Stimulated activated naive B cell treated with anti-CD40 and anti-IgM and Interleukin-4, amounts not matched to agents 10 μg/mL and 1 μg/mL and 100 μg/mL, for 72 hours (primary cell): ENCODE data around the gene ITPRIPL2.

Experiments
- ATAC-seq, 2 donors: fragments of 150-1000 bp; cut with Tn5 transposase; replicated peaks; 2 replicates each; pipeline ENCODE4 v1.10.0; 2021; ENCODE audit warnings: moderate library complexity in 1 of 2
- DNase-seq: peaks from one replicate; pipeline ENCODE4 v3.0.0; 2021
- H3K27ac Mint-ChIP-seq: one replicate; pipeline ENCODE4 v1.8.0; 2022; ENCODE audit warnings: mild to moderate bottlenecking, mixed read lengths
- H3K27me3 Mint-ChIP-seq, 2 donors: one replicate each; pipeline ENCODE4 v1.8.0; 2022; ENCODE audit warnings: mixed read lengths in 2 of 2
- H3K36me3 Mint-ChIP-seq, 2 donors: one replicate each; pipeline ENCODE4 v1.8.0; 2022; ENCODE audit warnings: mixed read lengths in 2 of 2, mild to moderate bottlenecking in 1 of 2
- H3K4me1 Mint-ChIP-seq, 2 donors: one replicate each; pipeline ENCODE4 v1.8.0; 2022; ENCODE audit warnings: mixed read lengths in 2 of 2, mild to moderate bottlenecking in 1 of 2
- H3K4me3 Mint-ChIP-seq, 2 donors: one replicate each; pipeline ENCODE4 v1.8.0; 2022; ENCODE audit warnings: mild to moderate bottlenecking in 2 of 2, mixed read lengths in 2 of 2, moderate library complexity in 1 of 2
- H3K9me3 Mint-ChIP-seq, 2 donors: one replicate each; pipeline ENCODE4 v1.8.0; 2022; ENCODE audit warnings: mixed read lengths in 2 of 2, mild to moderate bottlenecking in 1 of 2

Gene ITPRIPL2

DNA sequence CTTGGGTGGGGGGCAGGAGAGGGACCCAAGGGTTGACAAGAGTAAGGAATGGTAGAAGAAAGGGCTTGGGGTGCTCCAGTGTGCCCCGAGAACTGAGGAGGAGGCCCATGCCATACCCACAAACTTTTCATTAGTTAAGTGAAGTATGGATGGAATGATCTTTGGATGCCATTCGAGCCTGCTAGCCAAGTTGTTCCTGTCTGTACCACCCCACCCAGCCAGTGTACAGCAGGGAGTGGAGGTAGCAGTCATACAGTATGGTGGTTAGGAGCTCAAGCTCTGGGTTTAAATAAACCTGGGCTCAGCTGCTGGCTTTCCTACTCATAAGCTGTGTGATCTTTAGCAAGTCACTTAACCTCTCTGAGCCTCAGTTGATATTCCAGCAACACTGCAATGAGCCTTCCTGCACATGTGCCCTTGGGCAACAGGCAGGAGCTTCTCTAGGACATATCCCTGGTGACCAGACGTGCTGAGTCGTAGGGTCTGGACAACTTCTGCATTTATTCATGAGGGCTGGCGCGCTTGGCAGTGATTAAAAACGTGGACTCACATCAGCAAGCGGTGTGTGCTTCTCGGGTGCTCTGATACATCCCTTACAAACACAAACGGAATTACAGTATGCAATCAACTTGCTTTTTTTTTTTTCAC lies 22.9 kb downstream of the ITPRIPL2 start:
- no peak for DNase-seq
- Mint-ChIP-seq H3K27me3 (peaks cover 19 to 20% of the 10 kb centered on the region in 2 donors), H3K4me1 (peaks cover 16 to 18% of the 10 kb centered on the region in 2 donors)

DNA sequence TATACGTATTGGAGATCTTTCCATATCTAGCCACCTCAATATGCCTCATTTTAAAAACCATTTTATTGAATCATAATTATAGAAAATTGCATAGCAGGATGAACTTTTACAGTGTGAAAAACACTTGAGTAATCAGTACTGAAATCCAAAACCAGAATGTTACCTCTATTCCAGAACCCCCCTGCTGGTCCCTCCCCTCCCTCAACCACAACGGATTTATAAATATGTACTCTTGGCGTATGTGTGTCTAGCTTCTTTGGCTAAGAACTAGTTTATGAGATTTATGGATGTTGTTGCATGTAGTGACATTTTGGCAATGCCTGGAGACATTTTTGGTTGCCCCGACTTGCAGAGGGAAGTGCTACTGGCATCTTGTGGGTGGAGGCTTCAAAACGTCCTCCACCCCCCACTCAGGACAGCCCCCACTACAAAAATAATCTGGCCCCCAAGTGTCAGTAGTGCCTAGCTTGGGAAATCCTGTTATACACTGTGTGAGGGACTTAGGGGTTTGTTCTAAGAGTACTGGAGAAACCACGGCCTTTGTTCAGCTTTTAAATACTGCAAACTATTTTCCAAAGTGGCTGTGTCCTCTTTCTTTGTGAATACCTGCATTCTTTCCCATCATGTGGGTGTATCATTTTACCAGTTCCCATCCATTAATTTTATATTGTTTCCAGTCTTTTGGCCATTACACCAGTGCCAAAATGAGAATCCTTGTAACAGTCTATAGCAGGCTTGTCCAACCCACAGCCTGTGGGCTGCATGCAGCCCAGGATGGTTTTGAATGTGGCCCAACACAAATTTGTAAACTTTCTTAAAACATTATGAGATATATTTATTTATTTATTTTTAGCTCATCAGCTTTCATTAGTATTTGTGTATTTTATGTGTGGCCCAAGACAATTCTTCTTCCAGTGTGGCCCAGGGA lies 23.7 kb downstream of the ITPRIPL2 start:
- no peak overlapping the region for H3K27ac Mint-ChIP-seq
- no peak for DNase-seq
- no peaks in the 10 kb centered on the region for H3K36me3 Mint-ChIP-seq
- H3K4me1 Mint-ChIP-seq, result peaks cover 10 to 11% of the 10 kb centered on the region in 2 donors
- H3K27me3 Mint-ChIP-seq, result peaks cover 19 to 20% of the 10 kb centered on the region in 2 donors
- no peak overlapping the region for H3K4me3 Mint-ChIP-seq
- H3K9me3 Mint-ChIP-seq, result no peaks in the 10 kb centered on the region
- no peak for ATAC-seq

More for the DNA sequence above, 22.9 kb downstream of the ITPRIPL2 start:
- Mint-ChIP-seq H3K27ac (no peak overlapping the region), H3K4me3 (no peak overlapping the region), H3K36me3 (no peaks in the 10 kb centered on the region), H3K9me3 (no peaks in the 10 kb centered on the region)
- no peak for ATAC-seq

DNA sequence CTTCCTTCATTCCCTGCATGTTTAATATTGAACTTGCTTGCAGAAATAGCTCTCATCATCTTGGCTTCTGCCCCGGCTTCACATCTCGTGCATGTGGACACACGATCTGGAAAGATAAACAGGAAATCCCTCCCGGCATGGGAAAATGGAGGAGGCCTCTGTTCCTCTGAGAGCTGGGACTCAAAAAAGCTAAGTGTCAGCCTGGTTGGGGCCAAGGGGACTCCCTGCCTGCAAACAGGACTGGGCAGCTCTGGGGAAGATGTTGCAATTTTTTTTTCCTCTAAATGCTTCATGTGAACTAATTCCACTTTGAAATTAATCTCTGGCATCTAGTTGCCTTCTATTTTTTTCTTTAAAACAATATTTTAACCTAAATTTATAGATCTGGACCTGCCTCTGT lies 24.8 kb downstream of the ITPRIPL2 start:
- Mint-ChIP-seq H3K4me1 (peaks cover 0 to 4% of the 10 kb centered on the region in 2 donors), H3K36me3 (no peaks in the 10 kb centered on the region), H3K27me3 (peaks cover 19 to 20% of the 10 kb centered on the region in 2 donors), H3K9me3 (no peaks in the 10 kb centered on the region), H3K27ac (no peak overlapping the region), H3K4me3 (no peak overlapping the region)
- no peak for ATAC-seq
- DNase-seq, result no peak

DNA sequence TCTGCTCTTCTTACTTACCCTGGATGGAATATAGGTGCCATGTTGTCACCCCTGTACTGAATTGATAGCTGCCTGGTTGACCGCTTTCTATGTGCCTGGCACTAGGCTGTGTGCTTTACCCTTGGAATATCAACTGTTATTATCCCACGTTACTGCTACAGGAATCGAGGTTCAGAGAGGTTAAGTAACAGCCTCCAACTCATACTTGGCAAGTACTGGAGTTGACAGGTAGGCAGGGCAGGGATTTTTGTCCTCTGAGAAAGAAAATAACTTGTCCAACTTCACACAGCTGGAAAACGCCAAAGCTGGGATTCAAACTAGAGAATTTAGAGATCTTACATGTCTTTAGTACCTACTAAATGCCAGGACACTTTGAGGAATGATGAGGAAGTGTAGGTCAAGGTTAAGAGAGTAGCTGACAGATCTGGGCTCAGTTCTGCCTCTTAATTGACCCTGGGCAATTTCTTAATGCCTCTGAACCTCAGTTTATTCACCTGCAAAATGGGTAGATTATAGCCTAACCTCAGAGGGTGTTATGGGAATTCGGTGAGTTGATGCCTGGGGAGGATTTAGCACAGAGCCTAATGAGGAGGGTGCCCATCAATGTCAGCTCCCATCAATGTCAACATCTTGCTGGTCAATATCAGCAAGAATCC lies 25.8 kb downstream of the ITPRIPL2 start:
- ATAC-seq (no peak), DNase-seq (no peak)
- no peaks in the 10 kb centered on the region for H3K9me3 Mint-ChIP-seq
- no peak overlapping the region for H3K4me3 Mint-ChIP-seq
- peaks cover 22 to 23% of the 10 kb centered on the region in 2 donors for H3K27me3 Mint-ChIP-seq
- peaks cover 0 to 4% of the 10 kb centered on the region in 2 donors for H3K4me1 Mint-ChIP-seq
- no peak overlapping the region for H3K27ac Mint-ChIP-seq
- H3K36me3 Mint-ChIP-seq, result no peaks in the 10 kb centered on the region

DNA sequence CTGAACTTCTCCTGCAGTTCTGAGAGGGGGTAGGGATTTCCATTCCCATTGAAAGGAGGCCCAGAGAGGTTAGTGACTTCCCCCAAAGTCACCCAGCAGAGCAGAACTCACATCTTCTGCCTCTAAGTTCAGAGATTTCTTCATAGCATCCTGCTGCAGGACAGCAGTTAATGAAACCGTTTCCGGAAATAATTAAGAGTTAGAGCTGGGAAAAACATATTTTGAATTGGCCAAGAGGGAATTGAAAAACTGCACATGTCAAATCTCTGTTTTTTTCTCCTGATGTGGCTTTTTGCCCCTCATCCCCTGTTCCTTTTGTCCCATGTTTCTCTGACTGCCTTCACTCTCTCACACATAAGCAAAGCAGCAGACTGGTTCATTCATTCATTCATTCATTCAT lies 26.6 kb downstream of the ITPRIPL2 start:
- Mint-ChIP-seq H3K4me3 (no peak overlapping the region), H3K27ac (no peak overlapping the region), H3K27me3 (peaks cover 28 to 30% of the 10 kb centered on the region in 2 donors), H3K9me3 (no peaks in the 10 kb centered on the region), H3K4me1 (peaks cover 0 to 4% of the 10 kb centered on the region in 2 donors), H3K36me3 (no peaks in the 10 kb centered on the region)
- DNase-seq (no peak), ATAC-seq (no peak)

DNA sequence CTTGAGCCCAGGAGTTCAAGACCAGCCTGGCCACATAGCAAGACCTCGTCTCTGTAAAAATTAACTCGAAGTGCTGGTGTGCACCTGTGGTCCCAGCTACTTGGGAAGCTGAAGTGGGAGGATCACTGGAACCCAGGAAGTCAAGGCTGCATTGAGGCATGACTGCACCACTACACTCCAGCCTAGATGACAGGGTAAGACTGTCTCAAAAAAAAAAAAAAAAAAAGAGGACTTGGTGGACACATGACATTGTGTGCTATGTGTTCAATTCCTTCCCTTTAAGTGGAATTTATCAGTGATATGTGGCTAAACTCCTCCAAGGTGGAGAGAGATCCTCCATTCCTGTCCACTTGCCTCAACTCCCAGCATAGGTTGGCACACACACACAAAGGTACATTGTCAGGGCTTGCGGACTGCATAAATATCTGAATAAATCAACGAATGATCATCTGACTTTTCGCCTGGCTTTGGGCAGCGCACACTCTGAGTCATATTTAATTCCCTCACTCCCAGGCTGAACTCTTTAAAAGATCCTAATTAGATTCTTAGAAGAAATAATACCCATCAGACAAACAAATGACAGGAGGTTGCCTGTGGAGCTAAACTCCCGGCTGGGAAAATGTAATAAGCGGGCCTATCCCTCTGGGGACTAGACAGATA lies 29.3 kb downstream of the ITPRIPL2 start:
- DNase-seq (no peak), ATAC-seq (no peak)
- H3K9me3 Mint-ChIP-seq, result peaks cover 0 to 3% of the 10 kb centered on the region in 2 donors
- H3K4me1 Mint-ChIP-seq, result no peaks in the 10 kb centered on the region
- no peak overlapping the region for H3K27ac Mint-ChIP-seq
- H3K36me3 Mint-ChIP-seq, result no peaks in the 10 kb centered on the region
- H3K27me3 Mint-ChIP-seq, result peaks cover 21 to 26% of the 10 kb centered on the region in 2 donors
- no peak overlapping the region for H3K4me3 Mint-ChIP-seq

DNA sequence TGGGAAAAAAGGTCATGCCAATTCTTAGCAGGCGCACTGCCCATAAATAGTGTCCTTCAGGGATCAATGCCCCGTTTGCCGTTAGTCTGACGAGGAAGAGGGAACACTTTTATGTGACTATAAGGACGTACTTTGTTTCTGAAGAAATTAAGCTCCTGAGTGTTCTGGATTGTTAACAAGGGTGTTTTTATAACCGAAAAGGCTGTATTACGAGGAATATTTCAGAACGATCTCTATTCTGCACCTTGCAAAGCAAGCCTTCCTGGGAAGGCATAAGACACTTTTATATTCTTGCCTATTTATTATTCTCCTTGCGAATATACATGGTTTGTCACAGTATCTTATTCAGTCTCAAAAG lies 29.8 kb downstream of the ITPRIPL2 start:
- Mint-ChIP-seq H3K27me3 (peaks cover 26% of the 10 kb centered on the region in 2 donors), H3K9me3 (peaks cover 0 to 7% of the 10 kb centered on the region in 2 donors), H3K27ac (no peak overlapping the region), H3K36me3 (peaks cover 0 to under 1% of the 10 kb centered on the region in 2 donors), H3K4me1 (no peaks in the 10 kb centered on the region), H3K4me3 (no peak overlapping the region)
- ATAC-seq, result no peak
- no peak for DNase-seq

DNA sequence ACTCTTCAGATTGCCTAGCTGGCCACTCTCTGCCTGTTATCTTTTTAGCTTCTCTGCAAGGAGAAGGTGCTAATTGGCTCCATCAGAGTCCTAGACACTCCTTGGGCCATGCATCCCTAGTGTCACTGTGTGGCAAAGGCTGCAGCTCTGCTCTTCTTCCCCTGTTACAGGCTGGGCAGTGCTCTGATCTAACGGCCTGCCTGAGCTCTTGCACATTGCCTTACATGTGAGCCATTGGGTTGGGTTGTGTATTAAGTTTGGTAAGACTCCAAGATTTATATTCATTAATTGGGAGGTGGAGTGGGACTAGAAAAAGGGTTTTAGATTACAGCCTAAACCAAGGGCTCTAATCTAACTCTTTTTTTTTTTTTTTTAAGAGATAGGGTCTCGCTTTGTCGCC lies 31.2 kb downstream of the ITPRIPL2 start:
- peaks cover 0 to 6% of the 10 kb centered on the region in 2 donors for H3K4me1 Mint-ChIP-seq
- peaks cover 4 to 9% of the 10 kb centered on the region in 2 donors for H3K9me3 Mint-ChIP-seq
- no peak for ATAC-seq
- no peak for DNase-seq
- H3K27ac Mint-ChIP-seq, result no peak overlapping the region
- no peak overlapping the region for H3K4me3 Mint-ChIP-seq
- peaks cover 0 to 3% of the 10 kb centered on the region in 2 donors for H3K36me3 Mint-ChIP-seq
- H3K27me3 Mint-ChIP-seq, result peaks cover 32 to 34% of the 10 kb centered on the region in 2 donors

DNA sequence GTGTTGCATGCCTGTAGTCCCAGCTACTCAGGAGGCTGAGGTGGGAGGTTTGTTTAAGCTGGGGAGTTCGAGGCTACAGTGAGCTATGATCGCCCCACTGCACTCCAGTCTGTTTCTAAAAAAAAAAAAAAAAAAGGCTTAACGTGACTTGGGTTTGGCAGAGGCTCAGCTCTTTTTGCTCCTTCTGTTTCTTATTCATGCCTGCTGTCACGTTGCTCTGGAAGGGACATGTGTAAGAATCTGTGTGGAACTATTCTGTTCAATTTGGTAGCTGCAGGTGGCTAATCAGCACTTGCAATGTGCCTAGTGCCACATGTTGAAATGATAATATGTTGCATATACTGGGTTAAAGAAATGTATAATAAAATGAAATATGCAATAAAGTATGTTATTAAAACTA lies 33.4 kb downstream of the ITPRIPL2 start:
- peaks cover 0 to 6% of the 10 kb centered on the region in 2 donors for H3K4me1 Mint-ChIP-seq
- H3K27ac Mint-ChIP-seq, result no peak overlapping the region
- H3K4me3 Mint-ChIP-seq, result no peak overlapping the region
- peaks cover 4 to 9% of the 10 kb centered on the region in 2 donors for H3K9me3 Mint-ChIP-seq
- peaks cover 0 to 3% of the 10 kb centered on the region in 2 donors for H3K36me3 Mint-ChIP-seq
- ATAC-seq (no peak), DNase-seq (no peak)
- H3K27me3 Mint-ChIP-seq, result peaks cover 33 to 35% of the 10 kb centered on the region in 2 donors

DNA sequence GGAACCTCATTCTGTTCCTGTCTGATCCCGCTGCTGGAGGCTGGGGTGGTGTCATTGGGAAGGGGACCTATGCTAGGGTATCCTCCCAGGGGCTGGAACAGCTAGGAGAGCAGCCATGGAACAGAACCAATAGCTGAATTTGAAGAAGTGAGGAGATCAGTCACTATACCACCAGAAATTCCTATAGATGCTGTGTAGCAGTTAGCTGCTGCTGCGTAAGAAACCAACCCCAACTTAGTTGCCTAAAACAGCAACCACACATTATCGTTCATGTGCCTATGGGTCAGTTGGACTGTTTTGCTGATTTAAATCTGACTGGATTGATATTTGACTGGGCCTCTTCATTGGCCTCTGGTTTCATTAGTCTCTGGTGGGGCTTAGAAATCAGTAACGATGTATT lies 33.9 kb downstream of the ITPRIPL2 start:
- ATAC-seq, result no peak
- Mint-ChIP-seq H3K36me3 (peaks cover 0 to 3% of the 10 kb centered on the region in 2 donors), H3K4me3 (no peak overlapping the region), H3K27me3 (peaks cover 33 to 35% of the 10 kb centered on the region in 2 donors), H3K9me3 (peaks cover 4 to 9% of the 10 kb centered on the region in 2 donors), H3K4me1 (peaks cover 0 to 6% of the 10 kb centered on the region in 2 donors), H3K27ac (no peak overlapping the region)
- no peak for DNase-seq

DNA sequence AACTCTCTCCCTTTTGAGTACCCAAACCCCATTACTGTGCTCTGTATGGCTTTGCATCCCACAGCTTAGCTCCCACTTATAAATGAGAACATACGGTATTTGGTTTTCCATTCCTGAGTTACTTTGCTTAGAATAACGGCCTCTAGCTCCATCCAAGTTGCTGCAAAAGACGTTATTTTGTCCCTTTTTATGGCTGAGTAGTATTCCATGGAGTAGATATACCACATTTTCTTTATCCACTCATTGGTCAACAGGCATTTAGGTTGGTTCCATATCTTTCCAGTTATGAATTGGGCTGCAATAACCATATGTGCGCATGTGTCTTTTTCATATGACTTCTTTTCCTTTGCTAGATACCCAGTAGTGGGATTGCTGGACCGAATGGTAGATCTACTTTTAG lies 34.4 kb downstream of the ITPRIPL2 start:
- peaks cover 1 to 6% of the 10 kb centered on the region in 2 donors for H3K4me1 Mint-ChIP-seq
- H3K27me3 Mint-ChIP-seq, result peaks cover 37% of the 10 kb centered on the region in 2 donors
- DNase-seq, result no peak
- ATAC-seq, result no peak
- H3K27ac Mint-ChIP-seq, result no peak overlapping the region
- peaks cover 6 to 11% of the 10 kb centered on the region in 2 donors for H3K9me3 Mint-ChIP-seq
- no peak overlapping the region for H3K4me3 Mint-ChIP-seq
- peaks cover 0 to 3% of the 10 kb centered on the region in 2 donors for H3K36me3 Mint-ChIP-seq

DNA sequence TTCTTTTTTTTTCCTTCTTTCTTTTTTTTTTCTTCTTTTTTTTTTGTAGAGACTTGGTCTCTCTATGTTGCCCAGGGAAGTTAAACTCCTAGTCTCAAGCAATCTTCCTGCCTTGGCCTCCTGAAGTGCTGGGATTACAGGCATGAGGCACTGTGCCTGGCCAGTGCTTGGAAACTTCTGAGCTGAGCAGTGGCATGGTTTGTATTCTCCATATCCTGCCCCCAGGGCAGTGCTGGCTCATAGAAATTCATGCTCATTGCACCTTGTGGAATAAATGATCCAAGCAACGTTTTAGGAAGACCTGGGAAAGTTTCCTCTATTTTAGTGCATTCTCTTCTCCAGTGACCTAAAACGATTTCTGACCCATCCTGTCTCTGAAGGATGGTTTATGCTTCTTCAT lies 37.5 kb downstream of the ITPRIPL2 start:
- Mint-ChIP-seq H3K36me3 (peaks cover 0 to 3% of the 10 kb centered on the region in 2 donors), H3K27ac (no peak overlapping the region), H3K27me3 (peaks cover 30 to 36% of the 10 kb centered on the region in 2 donors), H3K4me1 (peaks cover 2 to 6% of the 10 kb centered on the region in 2 donors), H3K4me3 (no peak overlapping the region), H3K9me3 (peaks cover 16% of the 10 kb centered on the region in 2 donors)
- no peak for DNase-seq
- ATAC-seq, result no peak

DNA sequence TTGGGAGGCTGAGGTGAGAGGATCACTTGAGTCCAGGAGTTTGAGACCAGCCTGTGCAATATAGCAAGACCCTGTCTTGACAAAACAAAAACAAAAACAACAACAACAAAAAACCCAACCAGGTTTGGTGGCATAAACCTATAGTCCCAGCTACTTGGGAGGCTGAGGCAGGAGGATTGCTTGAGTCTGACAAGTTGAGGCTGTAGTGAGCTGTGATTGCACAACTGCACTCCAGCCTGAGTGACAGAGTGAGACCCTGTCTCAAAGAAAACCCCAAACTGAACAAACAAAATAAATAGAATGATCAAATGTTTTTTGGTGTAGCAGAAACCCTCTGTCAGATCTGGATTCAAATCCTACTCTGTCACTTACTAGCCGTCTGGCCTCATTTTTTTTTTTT lies 38.3 kb downstream of the ITPRIPL2 start:
- Mint-ChIP-seq H3K36me3 (peaks cover 0 to 3% of the 10 kb centered on the region in 2 donors), H3K4me3 (no peak overlapping the region), H3K27me3 (peaks cover 30 to 32% of the 10 kb centered on the region in 2 donors), H3K4me1 (peaks cover 2 to 6% of the 10 kb centered on the region in 2 donors), H3K9me3 (peaks cover 17 to 20% of the 10 kb centered on the region in 2 donors), H3K27ac (no peak overlapping the region)
- DNase-seq (no peak), ATAC-seq (no peak)

DNA sequence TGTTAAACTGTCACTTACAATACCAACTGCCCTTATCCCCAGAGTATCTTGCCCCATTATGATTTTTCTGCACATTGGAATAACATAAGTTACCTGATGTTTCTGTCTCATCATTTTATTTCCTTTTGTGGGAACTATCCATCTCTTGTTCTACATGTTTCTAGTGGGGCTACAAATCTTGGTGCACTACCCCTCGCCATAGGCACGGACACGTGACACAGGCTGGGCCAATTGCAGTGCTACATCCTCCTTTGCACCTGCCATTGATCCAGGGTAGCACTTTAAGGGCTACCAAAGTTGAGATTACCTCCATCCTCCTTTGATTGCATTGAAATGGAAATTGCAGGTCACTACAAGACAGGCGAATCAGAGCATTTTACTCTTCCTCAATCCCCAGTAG lies 40.1 kb downstream of the ITPRIPL2 start:
- no peak overlapping the region for H3K4me3 Mint-ChIP-seq
- H3K4me1 Mint-ChIP-seq, result peaks cover 2 to 6% of the 10 kb centered on the region in 2 donors
- peaks cover 29 to 32% of the 10 kb centered on the region in 2 donors for H3K27me3 Mint-ChIP-seq
- ATAC-seq, result peak; percentile 27 to 56
- no peak for DNase-seq
- H3K9me3 Mint-ChIP-seq, result peaks cover 9 to 20% of the 10 kb centered on the region in 2 donors
- no peak overlapping the region for H3K27ac Mint-ChIP-seq
- H3K36me3 Mint-ChIP-seq, result no peaks in the 10 kb centered on the region
